SK-N-SH treated with all-trans-retinoic acid at 6 μM for 48 hours (cell line): ENCODE results near the gene WDR20.

ENCODE experiments used
- PATZ1 ChIP-seq: fragments of 250-450 bp; sonication (Bioruptor Pico); IDR thresholded peaks from 2 replicates; pipeline ENCODE4 v1.8.0; 2020; ENCODE audit warnings: mild to moderate bottlenecking, moderate library complexity, borderline replicate concordance
- TSHZ2 ChIP-seq: fragments of 250-450 bp; sonication (Bioruptor Pico); IDR thresholded peaks from 2 replicates; pipeline ENCODE4 v1.5.0; 2020; ENCODE audit warnings: mild to moderate bottlenecking, moderate library complexity

GRCh38 chr14:102180248-102180998, 40.7 kb downstream of the WDR20 start:
- TF ChIP-seq PATZ1 (CRISPR knock-in tag) (no peak), TSHZ2 (no peak)
